GM23338 (cell line): ENCODE measurements around the gene TNFSF13B. TPM values are rescaled to one million over a fixed set of nuclear protein-coding genes. Genes with fewer than 3 reads are reported as not detected.

ENCODE experiments used
- ATAC-seq: fragments of 200-7000 bp; cut with Tn5 transposase; 3 replicates; pipeline ENCODE4 v1.9.1; 2020
- DNase-seq: peaks from one replicate; pipeline ENCODE4 v3.0.0-alpha.2; 2015; ENCODE audit warnings: low spot score
- H2AFZ ChIP-seq: fragments of 200-600 bp; sonication (generic); 2 replicates; pipeline ENCODE4 v1.8.0; 2016; ENCODE audit warnings: antibody characterized with exemption, mild to moderate bottlenecking, moderate library complexity
- H3F3A ChIP-seq: fragments of 200-600 bp; sonication (generic); replicated peaks from 2 replicates; pipeline ENCODE4 v1.8.0; 2017; ENCODE audit warnings: antibody characterized with exemption, mixed run types, low read depth
- H3K27ac ChIP-seq: fragments of 200-600 bp; sonication (generic); 2 replicates; pipeline ENCODE4 v1.6.1; 2016; ENCODE audit warnings: low read depth
- H3K27me3 ChIP-seq: fragments of 200-600 bp; sonication (generic); 2 replicates; pipeline ENCODE4 v1.8.0; 2016; ENCODE audit warnings: mild to moderate bottlenecking, mixed run types, moderate library complexity; ENCODE audit not compliant: insufficient read depth
- H3K36me3 ChIP-seq: fragments of 200-600 bp; sonication (generic); 2 replicates; pipeline ENCODE4 v1.8.0; 2016; ENCODE audit warnings: mild to moderate bottlenecking; ENCODE audit not compliant: insufficient read depth
- H3K4me1 ChIP-seq: fragments of 200-600 bp; sonication (generic); 2 replicates; pipeline ENCODE4 v1.8.0; 2016; ENCODE audit warnings: mild to moderate bottlenecking, moderate library complexity; ENCODE audit not compliant: insufficient read depth
- H3K4me2 ChIP-seq: fragments of 200-600 bp; sonication (generic); 2 replicates; pipeline ENCODE4 v1.7.1; 2017; ENCODE audit warnings: mixed run types
- H3K4me3 ChIP-seq: fragments of 200-600 bp; sonication (generic); 2 replicates; pipeline ENCODE4 v1.6.1; 2016; ENCODE audit warnings: mixed run types
- H3K79me2 ChIP-seq: fragments of 200-600 bp; sonication (generic); replicated peaks from 2 replicates; pipeline ENCODE4 v1.8.0; 2017; ENCODE audit warnings: mild to moderate bottlenecking; ENCODE audit not compliant: insufficient read depth
- H3K9me2 ChIP-seq: fragments of 200-600 bp; sonication (generic); 2 replicates; pipeline ENCODE4 v1.8.0; 2017; ENCODE audit not compliant: insufficient read depth
- H4K20me1 ChIP-seq: fragments of 200-600 bp; sonication (generic); replicated peaks from 2 replicates; pipeline ENCODE4 v1.8.0; 2017; ENCODE audit warnings: mild to moderate bottlenecking; ENCODE audit not compliant: insufficient read depth
- H3K27ac Mint-ChIP-seq: 2 replicates; pipeline ENCODE4 v1.8.0; 2020; ENCODE audit warnings: inconsistent platforms, mild to moderate bottlenecking, moderate library complexity, mixed read lengths
- H3K27me3 Mint-ChIP-seq: 3 replicates; pipeline ENCODE4 v1.8.0; 2022; ENCODE audit warnings: low read depth, mild to moderate bottlenecking, moderate library complexity, mixed read lengths, inconsistent platforms; ENCODE audit not compliant: insufficient read depth, poor library complexity
- H3K36me3 Mint-ChIP-seq: 3 replicates; pipeline ENCODE4 v1.8.0; 2021; ENCODE audit warnings: low read depth, mild to moderate bottlenecking, inconsistent platforms, moderate library complexity, mixed read lengths
- H3K4me1 Mint-ChIP-seq: 3 replicates; pipeline ENCODE4 v1.8.0; 2020; ENCODE audit warnings: mild to moderate bottlenecking, inconsistent platforms, mixed read lengths
- H3K4me3 Mint-ChIP-seq: 3 replicates; pipeline ENCODE4 v1.8.0; 2021; ENCODE audit warnings: moderate library complexity, mild to moderate bottlenecking, inconsistent platforms, mixed read lengths
- H3K9me3 Mint-ChIP-seq: 3 replicates; pipeline ENCODE4 v1.8.0; 2020; ENCODE audit warnings: moderate library complexity, mild to moderate bottlenecking, inconsistent platforms, mixed read lengths
- CREB1 ChIP-seq: fragments of 250-450 bp; sonication (Bioruptor Pico); IDR thresholded peaks from 2 replicates; pipeline ENCODE4 v1.5.0; 2020; ENCODE audit warnings: low read depth, mild to moderate bottlenecking, moderate library complexity
- CTCF ChIP-seq, 2 experiments: fragments of 200-600 bp in 1 of 2; sonication (generic) in 1 of 2; conservative IDR thresholded peaks; 2 replicates each; pipeline versions ENCODE4 v1.5.1 to v1.6.1; 2016 to 2017; ENCODE audit warnings: antibody characterized with exemption in 2 of 2, low read depth in 2 of 2, mild to moderate bottlenecking in 2 of 2, moderate library complexity in 1 of 2
- ETS1 ChIP-seq: IDR thresholded peaks from 2 replicates; pipeline ENCODE4 v1.6.1; 2016; ENCODE audit warnings: antibody characterized with exemption
- EZH2phosphoT487 ChIP-seq: fragments of 200-600 bp; sonication (generic); IDR thresholded peaks from one replicate; pipeline ENCODE4 v1.8.1; 2018; ENCODE audit warnings: antibody characterized with exemption; ENCODE audit not compliant: unreplicated experiment
- JUNB ChIP-seq: IDR thresholded peaks from one replicate; pipeline ENCODE4 v1.6.1; 2016; ENCODE audit warnings: antibody characterized with exemption; ENCODE audit not compliant: unreplicated experiment
- NANOG ChIP-seq: IDR thresholded peaks from 2 replicates; pipeline ENCODE4 v1.6.1; 2016; ENCODE audit warnings: antibody characterized with exemption, borderline replicate concordance
- REST ChIP-seq: IDR thresholded peaks from one replicate; pipeline ENCODE4 v1.6.1; 2018; ENCODE audit warnings: antibody characterized with exemption; ENCODE audit not compliant: unreplicated experiment
- STAT1 ChIP-seq: IDR thresholded peaks from one replicate; pipeline ENCODE4 v1.6.1; 2016; ENCODE audit warnings: antibody characterized with exemption; ENCODE audit not compliant: unreplicated experiment
- ZNF114 ChIP-seq: fragments of 250-450 bp; sonication (Bioruptor Pico); IDR thresholded peaks from 2 replicates; pipeline ENCODE4 v1.5.0; 2020; ENCODE audit warnings: mild to moderate bottlenecking, moderate library complexity
- ZNF462 ChIP-seq: fragments of 250-450 bp; sonication (Bioruptor Pico); IDR thresholded peaks from 2 replicates; pipeline ENCODE4 v1.5.0; 2020; ENCODE audit warnings: mild to moderate bottlenecking, moderate library complexity
- polyA plus RNA-seq: library from polyadenylated mRNA; unstranded; fragments of >200 nt; fragmentation: Nextera tagmentation; extraction: Ambion mirVana; gene quantifications from 2 replicates; pipeline ENCODE4 v1.2.1, GENCODE V29; 2016
- total RNA-seq: library from RNA; depleted of rRNA; stranded (reverse); fragments of >200 nt; shearing (Covaris generic); gene quantifications from 2 replicates; pipeline ENCODE4 v1.2.3, GENCODE V29; 2014

TNFSF13B gene
- total and polyA plus RNA-seq, 2 experiments from 2014 or later = 0.10 to 0.55 TPM

GRCh38 chr13:108223687-108224503 is 45.6 kb upstream of the TNFSF13B start (continued):
- TF ChIP-seq CTCF (conservative IDR thresholded peaks at IDR 0.05; ENCODE audit: low read depth in 2 of 2) = no peak
- no peak for TF ChIP-seq ETS1
- TF ChIP-seq EZH2phosphoT487 = no peak
- TF ChIP-seq NANOG = no peak
- TF ChIP-seq ZNF114 = no peak
- no peak for TF ChIP-seq CREB1 (CRISPR knock-in tag)
- no peak for TF ChIP-seq STAT1
- no peak for TF ChIP-seq JUNB
- no peak for TF ChIP-seq REST

- Mint-ChIP-seq H3K9me3 (no peaks in the 10 kb centered on the region), H3K4me3 (no peak overlapping the region), H3K27ac (no peak overlapping the region), H3K4me1 (no peaks in the 10 kb centered on the region; the same call in 2 of the 3 replicates), H3K36me3 (no peaks in the 10 kb centered on the region), H3K27me3 (no peaks in the 10 kb centered on the region)
- H3K4me3 ChIP-seq = no peak overlapping the region
- H3F3A ChIP-seq = no peaks in the 10 kb centered on the region
- no peak for ATAC-seq
- H4K20me1 ChIP-seq = 0 out of 2 replicates have a peak, but pooled peaks cover 6% of the 10 kb centered on the region
- no peaks in the 10 kb centered on the region for H3K9me2 ChIP-seq
- DNase-seq = no peak
- peaks cover 83% of the 10 kb centered on the region for H3K79me2 ChIP-seq
- no peaks in the 10 kb centered on the region for H3K36me3 ChIP-seq
- H3K27me3 ChIP-seq = no peaks in the 10 kb centered on the region
- no peak overlapping the region for H3K27ac ChIP-seq
- no peaks in the 10 kb centered on the region for H3K4me1 ChIP-seq
- no peak overlapping the region for H3K4me2 ChIP-seq
- H2AFZ ChIP-seq = no peak overlapping the region
- no peak for TF ChIP-seq ZNF462 (CRISPR knock-in tag)
- no peak for TF ChIP-seq ZNF114
Observed at GRCh38 chr13:108225440-108225839, 44.1 kb upstream of the TNFSF13B start.
